Measurements from ENCODE around the gene MCRIP2. TPM values are rescaled to one million over a fixed set of nuclear protein-coding genes. Genes with fewer than 3 reads are reported as not detected.

The MCRIP2 gene
- total and polyA plus RNA-seq, 5 experiments from 2014 or later: 28.1 to 36.6 (median 32.2) TPM

DNA sequence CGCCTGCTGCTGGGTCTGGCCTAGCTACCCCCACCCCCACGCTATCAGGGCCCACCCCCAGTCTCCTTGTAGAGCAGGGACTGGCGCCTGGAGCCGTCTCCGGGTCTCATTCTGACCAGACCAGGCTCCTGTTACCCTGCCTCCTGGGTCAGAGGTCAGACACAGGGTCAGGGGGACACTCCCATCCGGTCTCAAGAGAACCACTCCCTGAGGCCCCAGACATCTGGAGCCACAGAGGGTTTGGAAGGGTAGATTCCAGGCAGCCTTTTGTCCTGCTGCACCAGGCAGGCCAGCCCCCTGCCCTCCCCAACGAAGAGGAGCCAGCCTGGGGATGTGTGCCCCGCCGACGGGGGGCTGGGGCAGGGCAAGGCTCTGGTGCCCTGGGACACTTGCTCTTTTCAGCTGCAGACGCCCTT, 11.8 kb upstream of the MCRIP2 start:
- H3K27ac Mint-ChIP-seq: no peak overlapping the region
- H3K4me3 Mint-ChIP-seq: no peak overlapping the region
- no peak for DNase-seq
- H3K27me3 Mint-ChIP-seq: no peaks in the 10 kb centered on the region
- peaks cover 0 to 6% (median 0%) of the 10 kb centered on the region in 4 donors for H3K4me1 Mint-ChIP-seq
- POLR2A ChIA-PET: no interaction called here
- peaks cover 0 to 10% (median 4%) of the 10 kb centered on the region in 3 donors for H3K36me3 Mint-ChIP-seq
- H3K9me3 Mint-ChIP-seq: no peaks in the 10 kb centered on the region
- no peak for ATAC-seq

DNA sequence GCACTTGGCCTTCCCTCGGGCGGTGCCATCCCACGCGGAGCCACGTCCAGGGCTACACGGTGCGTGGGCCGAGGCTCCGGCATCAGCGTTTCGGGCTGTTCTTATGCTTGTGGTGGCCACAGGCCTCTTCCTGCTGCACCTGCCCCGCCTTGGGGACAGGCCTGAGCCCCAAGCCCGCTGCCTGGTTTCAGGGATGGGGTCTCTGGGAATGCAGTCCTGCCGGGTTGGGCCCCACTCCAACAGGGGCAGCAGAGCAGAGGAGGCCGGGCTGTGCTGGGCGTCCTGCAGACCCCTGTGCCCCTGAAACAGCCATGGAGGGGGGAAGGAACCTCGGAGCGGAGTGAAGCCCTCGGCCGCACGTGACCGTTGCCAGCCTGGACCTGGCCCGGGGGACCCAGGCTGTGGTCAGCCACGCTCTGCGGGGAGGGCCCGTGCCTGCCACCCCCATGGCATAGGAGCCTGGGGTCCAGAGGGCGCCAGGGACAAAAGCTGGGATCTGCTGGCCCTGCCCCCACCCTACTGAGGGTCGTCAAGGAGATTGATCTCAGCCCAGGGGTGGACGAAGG, 11.3 kb upstream of the MCRIP2 start:
- Mint-ChIP-seq H3K4me1 (peaks cover 0 to 9% (median 0%) of the 10 kb centered on the region in 4 donors), H3K4me3 (no peak overlapping the region), H3K27me3 (no peaks in the 10 kb centered on the region), H3K36me3 (peaks cover 0 to 10% (median 4%) of the 10 kb centered on the region in 3 donors), H3K9me3 (no peaks in the 10 kb centered on the region), H3K27ac (no peak overlapping the region)
- POLR2A ChIA-PET: no interaction called here
- ATAC-seq: no peak
- DNase-seq: no peak

DNA sequence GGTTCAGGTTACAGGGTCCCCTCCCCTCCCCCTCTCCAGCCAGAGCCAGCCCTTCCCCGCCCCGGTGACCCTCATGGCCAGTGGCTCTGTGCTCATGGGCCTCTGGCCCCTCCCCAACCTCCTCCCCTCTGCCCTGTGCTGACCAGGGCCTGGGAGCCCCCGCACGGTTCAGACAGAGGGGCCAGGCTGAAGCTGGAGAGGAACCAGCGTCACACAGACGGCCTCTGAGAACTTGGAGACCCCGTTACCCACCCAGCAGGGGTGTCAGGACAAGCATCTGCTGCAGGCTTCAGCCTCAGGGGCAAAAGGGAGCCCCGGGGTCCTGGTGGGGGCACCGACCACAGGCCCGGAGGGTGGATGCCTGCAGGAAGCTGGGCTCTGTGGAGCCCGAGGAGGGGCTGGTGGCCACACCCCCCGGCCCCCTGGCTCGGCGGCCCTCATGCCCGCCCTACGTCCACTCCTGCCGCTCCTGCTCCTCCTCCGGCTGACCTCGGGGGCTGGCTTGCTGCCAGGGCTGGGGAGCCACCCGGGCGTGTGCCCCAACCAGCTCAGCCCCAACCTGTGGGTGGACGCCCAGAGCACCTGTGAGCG, 10.7 kb upstream of the MCRIP2 start, which contains the start of gene WFIKKN1:
Gene WFIKKN1 (plus strand): TSS at position 171 of the 591 bp plus-strand sequence. CDS start 269 bp downstream, at position 440.
- no peak within 1 kb of the TSS for H3K27ac Mint-ChIP-seq
- no peaks in the 10 kb centered on the region for H3K9me3 Mint-ChIP-seq
- ATAC-seq: no peak
- no peaks in the 10 kb centered on the region for H3K27me3 Mint-ChIP-seq
- peaks cover 0 to 10% (median 4%) of the 10 kb centered on the region in 3 donors for H3K36me3 Mint-ChIP-seq
- peaks cover 0 to 9% (median 0%) of the 10 kb centered on the region in 4 donors for H3K4me1 Mint-ChIP-seq
- POLR2A ChIA-PET: interaction anchor here (0.8 kb wide), 1 partner anchor 41 kb away, joined by 3 read pairs; no protein-coding TSS in a partner anchor
- H3K4me3 Mint-ChIP-seq: no peak within 1 kb of the TSS
- DNase-seq: no peak

DNA sequence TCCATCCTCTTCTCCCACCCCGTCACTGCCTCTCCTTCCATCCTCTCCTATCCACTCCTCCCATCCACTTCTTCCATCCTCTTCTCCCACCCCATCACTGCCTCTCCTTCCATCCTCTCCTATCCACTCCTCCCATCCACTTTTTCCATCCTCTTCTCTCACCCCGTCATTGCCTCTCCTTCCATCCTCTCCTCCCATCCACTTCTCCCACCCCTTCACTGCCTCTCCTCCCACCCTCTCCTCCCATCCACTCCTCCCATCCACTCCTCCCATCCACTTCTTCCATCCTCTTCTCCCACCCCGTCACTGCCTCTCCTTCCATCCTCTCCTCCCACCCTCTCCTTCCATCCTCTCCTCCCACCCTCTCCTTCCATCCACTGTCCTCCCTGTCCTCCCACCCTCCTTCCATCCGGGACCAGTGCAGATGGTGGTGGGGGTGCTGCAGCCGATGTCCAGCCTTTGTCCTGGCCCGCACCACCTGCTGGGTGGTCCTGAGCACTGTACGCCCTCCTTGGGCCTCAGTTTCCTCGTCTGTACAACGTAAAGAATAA, 9.7 kb upstream of the MCRIP2 start:
- H3K36me3 Mint-ChIP-seq: peaks cover 0 to 7% (median 0%) of the 10 kb centered on the region in 3 donors

DNA sequence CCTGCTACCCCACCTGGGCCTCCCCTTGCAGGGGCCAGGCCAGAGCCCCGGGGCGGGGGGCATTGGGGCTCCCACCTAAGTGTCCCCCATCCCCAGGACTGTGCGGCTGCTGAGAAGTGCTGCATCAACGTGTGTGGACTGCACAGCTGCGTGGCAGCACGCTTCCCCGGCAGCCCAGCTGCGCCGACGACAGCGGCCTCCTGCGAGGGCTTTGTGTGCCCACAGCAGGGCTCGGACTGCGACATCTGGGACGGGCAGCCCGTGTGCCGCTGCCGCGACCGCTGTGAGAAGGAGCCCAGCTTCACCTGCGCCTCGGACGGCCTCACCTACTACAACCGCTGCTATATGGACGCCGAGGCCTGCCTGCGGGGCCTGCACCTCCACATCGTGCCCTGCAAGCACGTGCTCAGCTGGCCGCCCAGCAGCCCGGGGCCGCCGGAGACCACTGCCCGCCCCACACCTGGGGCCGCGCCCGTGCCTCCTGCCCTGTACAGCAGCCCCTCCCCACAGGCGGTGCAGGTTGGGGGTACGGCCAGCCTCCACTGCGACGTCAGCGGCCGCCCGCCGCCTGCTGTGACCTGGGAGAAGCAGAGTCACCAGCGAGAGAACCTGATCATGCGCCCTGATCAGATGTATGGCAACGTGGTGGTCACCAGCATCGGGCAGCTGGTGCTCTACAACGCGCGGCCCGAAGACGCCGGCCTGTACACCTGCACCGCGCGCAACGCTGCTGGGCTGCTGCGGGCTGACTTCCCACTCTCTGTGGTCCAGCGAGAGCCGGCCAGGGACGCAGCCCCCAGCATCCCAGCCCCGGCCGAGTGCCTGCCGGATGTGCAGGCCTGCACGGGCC, 8.9 kb upstream of the MCRIP2 start:
- Mint-ChIP-seq H3K27ac (no peak overlapping the region), H3K4me3 (no peak overlapping the region), H3K9me3 (peaks cover 0 to 6% (median 0%) of the 10 kb centered on the region in 9 donors), H3K36me3 (peaks cover 0 to 5% (median 0%) of the 10 kb centered on the region in 3 donors), H3K4me1 (peaks cover 3 to 17% (median 7%) of the 10 kb centered on the region in 4 donors), H3K27me3 (peaks cover 0 to 4% (median 0%) of the 10 kb centered on the region in 5 donors)
- ATAC-seq: no peak
- POLR2A ChIA-PET: interaction anchor here (0.6 kb wide), 1 partner anchor 1079 kb away, joined by 3 read pairs; no protein-coding TSS in a partner anchor
- DNase-seq: no peak

More for the DNA sequence above, 9.7 kb upstream of the MCRIP2 start:
- ATAC-seq (no peak), DNase-seq (no peak)
- Mint-ChIP-seq H3K9me3 (peaks cover 0 to 6% (median 0%) of the 10 kb centered on the region in 9 donors), H3K27ac (no peak overlapping the region), H3K4me3 (no peak overlapping the region), H3K4me1 (peaks cover 3 to 12% (median 6%) of the 10 kb centered on the region in 4 donors), H3K27me3 (peaks cover 0 to 4% (median 0%) of the 10 kb centered on the region in 5 donors)
- POLR2A ChIA-PET: interaction anchor here (0.8 kb wide), 1 partner anchor 42 kb away, joined by 3 read pairs; no protein-coding TSS in a partner anchor

DNA sequence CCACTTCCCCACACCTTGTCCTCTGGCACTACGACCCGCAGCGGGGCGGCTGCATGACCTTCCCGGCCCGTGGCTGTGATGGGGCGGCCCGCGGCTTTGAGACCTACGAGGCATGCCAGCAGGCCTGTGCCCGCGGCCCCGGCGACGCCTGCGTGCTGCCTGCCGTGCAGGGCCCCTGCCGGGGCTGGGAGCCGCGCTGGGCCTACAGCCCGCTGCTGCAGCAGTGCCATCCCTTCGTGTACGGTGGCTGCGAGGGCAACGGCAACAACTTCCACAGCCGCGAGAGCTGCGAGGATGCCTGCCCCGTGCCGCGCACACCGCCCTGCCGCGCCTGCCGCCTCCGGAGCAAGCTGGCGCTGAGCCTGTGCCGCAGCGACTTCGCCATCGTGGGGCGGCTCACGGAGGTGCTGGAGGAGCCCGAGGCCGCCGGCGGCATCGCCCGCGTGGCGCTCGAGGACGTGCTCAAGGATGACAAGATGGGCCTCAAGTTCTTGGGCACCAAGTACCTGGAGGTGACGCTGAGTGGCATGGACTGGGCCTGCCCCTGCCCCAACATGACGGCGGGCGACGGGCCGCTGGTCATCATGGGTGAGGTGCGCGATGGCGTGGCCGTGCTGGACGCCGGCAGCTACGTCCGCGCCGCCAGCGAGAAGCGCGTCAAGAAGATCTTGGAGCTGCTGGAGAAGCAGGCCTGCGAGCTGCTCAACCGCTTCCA, 8.1 kb upstream of the MCRIP2 start:
- ATAC-seq: no peak
- H3K36me3 Mint-ChIP-seq: peaks cover 0 to 5% (median 0%) of the 10 kb centered on the region in 3 donors
- peaks cover 0 to 6% (median 0%) of the 10 kb centered on the region in 9 donors for H3K9me3 Mint-ChIP-seq
- POLR2A ChIA-PET: no interaction called here
- DNase-seq: peak in 1 of 10 donors; percentile 3
- H3K27me3 Mint-ChIP-seq: peaks cover 0 to 4% (median 0%) of the 10 kb centered on the region in 5 donors
- H3K4me1 Mint-ChIP-seq: peaks cover 3 to 18% (median 7%) of the 10 kb centered on the region in 4 donors
- no peak overlapping the region for H3K27ac Mint-ChIP-seq
- no peak overlapping the region for H3K4me3 Mint-ChIP-seq

DNA sequence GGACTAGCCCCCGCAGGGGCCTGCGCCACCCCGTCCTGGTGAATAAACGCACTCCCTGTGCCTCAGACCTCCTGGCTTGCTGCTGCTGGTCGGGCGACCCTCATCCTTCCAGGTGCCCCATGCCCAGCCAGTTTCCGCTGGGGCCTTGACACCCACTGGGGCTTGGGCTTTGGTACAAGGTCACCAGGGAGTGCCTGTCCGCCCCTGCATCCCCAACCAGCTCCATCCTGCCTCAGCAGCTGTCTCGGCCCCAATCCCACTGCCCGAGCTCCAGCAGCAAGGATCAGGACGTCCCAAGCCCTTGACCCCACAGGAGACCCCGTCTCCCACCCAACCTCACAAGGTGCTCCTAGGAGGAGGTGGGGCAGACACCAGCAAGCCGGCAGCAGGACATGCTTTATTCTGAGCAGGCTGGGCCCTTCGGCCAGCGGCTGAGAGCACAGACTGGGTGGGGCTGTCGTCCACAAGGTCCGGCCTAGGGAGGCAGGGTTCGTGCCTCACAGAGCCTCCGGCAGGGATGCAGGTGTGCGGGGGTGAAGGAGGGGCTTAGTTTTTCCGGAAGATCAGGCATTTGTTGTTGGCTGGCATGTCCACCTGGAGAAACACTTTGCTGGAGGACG, 7.5 kb upstream of the MCRIP2 start:
- Mint-ChIP-seq H3K27ac (peak overlapping the region in 1 of 10 donors; percentile 60), H3K27me3 (peaks cover 0 to 4% (median 0%) of the 10 kb centered on the region in 5 donors)
- no peak for DNase-seq

DNA sequence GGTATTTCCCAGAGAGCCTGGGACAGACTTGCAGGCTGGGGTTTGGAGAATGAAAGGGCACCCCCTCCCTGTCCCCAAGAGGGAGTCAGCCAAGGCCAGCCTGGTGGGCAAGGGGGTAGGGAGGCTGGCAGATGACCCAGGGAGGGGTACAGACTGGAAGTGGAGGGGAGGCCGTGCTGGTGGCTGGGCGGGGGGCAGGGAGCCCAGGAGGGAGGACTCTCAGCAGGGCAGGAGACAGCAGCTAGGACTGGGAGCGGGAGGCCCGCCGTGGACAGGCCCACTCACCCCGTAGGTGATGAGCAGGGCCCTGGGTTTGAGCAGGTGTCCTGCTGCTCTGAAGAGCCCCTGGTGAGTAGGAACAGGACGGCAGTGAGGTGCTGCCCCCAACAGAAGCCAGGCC, 6.6 kb upstream of the MCRIP2 start:
- ATAC-seq (no peak), DNase-seq (no peak)
- POLR2A ChIA-PET: no interaction called here
- Mint-ChIP-seq H3K4me3 (peak overlapping the region; percentile 48 to 97 (median 72)), H3K27ac (peak overlapping the region in 3 of 10 donors; percentile 19 to 67 (median 49)), H3K27me3 (peaks cover 0 to 4% (median 0%) of the 10 kb centered on the region in 5 donors), H3K9me3 (peaks cover 0 to 6% (median 0%) of the 10 kb centered on the region in 9 donors), H3K4me1 (peaks cover 3 to 18% (median 7%) of the 10 kb centered on the region in 4 donors), H3K36me3 (peaks cover 0 to 2% (median 0%) of the 10 kb centered on the region in 3 donors)

More for the DNA sequence above, 7.5 kb upstream of the MCRIP2 start:
- POLR2A ChIA-PET: no interaction called here
- Mint-ChIP-seq H3K4me1 (peaks cover 3 to 18% (median 7%) of the 10 kb centered on the region in 4 donors), H3K4me3 (peak overlapping the region in 7 of 10 donors; percentile 28 to 97 (median 48)), H3K36me3 (peaks cover 0 to 2% (median 0%) of the 10 kb centered on the region in 3 donors), H3K9me3 (peaks cover 0 to 6% (median 0%) of the 10 kb centered on the region in 9 donors)
- no peak for ATAC-seq

DNA sequence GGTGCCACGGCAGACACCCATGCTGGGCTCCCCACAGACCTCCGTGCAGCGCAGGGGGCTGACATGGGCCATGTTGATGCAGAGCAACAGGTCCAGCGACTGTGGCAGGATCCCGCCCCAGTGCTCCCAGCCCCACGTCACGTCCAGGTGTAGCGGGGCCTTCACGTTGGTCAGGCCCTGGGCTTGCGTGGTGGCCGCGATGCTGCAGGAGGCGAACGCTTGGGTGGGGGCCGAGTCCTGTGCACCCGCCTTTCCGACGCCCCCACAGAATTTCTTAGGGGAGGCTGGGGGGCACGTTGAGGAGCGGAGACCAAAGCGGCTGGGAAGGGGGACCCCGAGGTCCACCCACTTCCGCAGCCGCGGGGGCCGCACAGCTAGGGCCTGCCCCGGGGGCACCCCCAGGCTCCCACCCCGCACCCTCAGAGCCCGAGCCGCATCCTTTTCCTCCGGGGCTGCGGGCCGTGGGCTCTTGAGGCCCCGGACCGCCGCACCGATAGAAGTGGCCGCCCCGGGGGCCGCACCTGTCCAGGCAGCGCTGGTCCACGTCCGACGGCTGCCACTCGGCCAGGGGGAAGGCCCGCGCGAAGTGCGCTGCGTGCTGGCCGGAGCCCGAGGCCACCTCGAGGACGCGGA, 5.9 kb upstream of the MCRIP2 start:
- H3K9me3 Mint-ChIP-seq: peaks cover 0 to 6% (median 0%) of the 10 kb centered on the region in 9 donors
- DNase-seq (peak in 1 of 10 donors; percentile 13), ATAC-seq (peak in 1 of 2 donors; percentile 8)
- POLR2A ChIA-PET: interaction anchor here (0.7 to 3.4 kb wide), 21 partner anchors 11 to 1329 kb away, joined by 3 to 29 read pairs (median 5); partner anchors contain the start of genes CAPN15, DECR2, HAGHL and JMJD8
- peaks cover 0 to 2% (median 0%) of the 10 kb centered on the region in 3 donors for H3K36me3 Mint-ChIP-seq
- peak overlapping the region in 3 of 10 donors; percentile 19 to 100 (median 98) for H3K27ac Mint-ChIP-seq
- peaks cover 0 to 4% (median 0%) of the 10 kb centered on the region in 5 donors for H3K27me3 Mint-ChIP-seq
- peaks cover 3 to 18% (median 7%) of the 10 kb centered on the region in 4 donors for H3K4me1 Mint-ChIP-seq
- H3K4me3 Mint-ChIP-seq: peak overlapping the region in 9 of 10 donors; percentile 50 to 99 (median 97)

DNA sequence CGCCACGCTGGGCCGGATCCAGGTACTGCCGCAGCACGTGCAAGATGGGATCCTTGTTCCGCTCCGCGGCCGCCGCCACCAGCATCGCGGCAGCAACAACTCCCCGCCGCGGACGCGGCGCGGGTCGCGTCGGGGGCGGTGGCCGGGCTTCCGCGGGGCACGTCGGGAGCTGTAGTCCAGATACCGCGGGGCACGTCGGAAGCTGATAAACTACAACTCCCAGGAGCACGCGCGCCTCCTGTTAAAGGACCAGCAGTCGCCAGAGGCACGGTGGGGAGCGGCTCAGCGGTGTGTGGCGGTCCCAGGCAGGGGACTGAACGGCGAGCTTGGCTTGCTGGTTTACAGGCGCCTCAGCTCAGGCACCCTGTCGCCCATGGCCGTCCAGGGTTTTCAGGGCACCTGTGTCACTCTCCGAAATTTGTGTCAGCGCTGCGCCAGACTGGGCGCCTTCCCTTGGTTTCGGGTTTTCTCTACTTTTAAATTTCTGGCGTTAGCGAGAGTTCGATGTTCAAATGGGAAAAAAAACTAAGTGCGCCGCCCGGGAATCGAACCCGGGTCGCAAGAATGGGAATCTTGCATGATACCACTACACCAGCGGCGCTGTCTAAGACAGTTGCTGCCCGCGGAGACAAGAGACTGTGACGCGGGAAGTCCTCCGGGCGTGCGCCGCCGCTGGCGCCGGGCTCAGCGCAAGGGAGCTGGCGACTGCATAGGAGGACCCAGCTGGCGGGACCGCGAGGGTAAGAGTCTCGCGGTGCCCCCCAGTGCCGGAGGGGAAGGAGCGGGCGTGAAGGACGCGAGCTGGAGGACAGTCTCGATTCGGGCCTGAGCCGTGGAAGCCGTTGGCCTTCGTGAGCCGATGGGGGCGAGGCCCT, 5.2 kb upstream of the MCRIP2 start, which contains the start of gene METTL26:
Gene METTL26 (minus strand): TSS at position 100 of the 875 bp plus-strand sequence. CDS start 15 bp downstream, at position 85.
- H3K4me1 Mint-ChIP-seq: peaks cover 3 to 18% (median 7%) of the 10 kb centered on the region in 4 donors
- H3K9me3 Mint-ChIP-seq: peaks cover 0 to 6% (median 0%) of the 10 kb centered on the region in 9 donors
- H3K36me3 Mint-ChIP-seq: peaks cover 0 to 2% (median 0%) of the 10 kb centered on the region in 3 donors
- H3K4me3 Mint-ChIP-seq: peak within 1 kb of the TSS; percentile 94 to 99 (median 98)
- POLR2A ChIA-PET: interaction anchor here (0.5 to 3.4 kb wide), 25 partner anchors 10 to 1328 kb away, joined by 3 to 29 read pairs (median 4); partner anchors contain the start of genes CAPN15, DECR2, HAGHL and JMJD8
- peak; percentile 85 to 86 for ATAC-seq
- DNase-seq: peak; percentile 86 to 99 (median 92)
- peak within 1 kb of the TSS; percentile 95 to 100 (median 98) for H3K27ac Mint-ChIP-seq
- peaks cover 0 to 4% (median 0%) of the 10 kb centered on the region in 5 donors for H3K27me3 Mint-ChIP-seq
